MV-4-11 (cell line): Measurements from ENCODE around the gene OTUD7B.
A peak's percentile ranks its signal among the peaks of the same experiment; 100 is the strongest.
"Not testable (repeated sequence)": the region's sequence is repeated elsewhere in the genome, so short reads cannot be mapped to it uniquely, and the experiment has no call there.

Experiments
- DNase-seq: peaks from one replicate; lab custom pipeline; 2025; lab: John Stamatoyannopoulos, UW

OTUD7B gene

DNA sequence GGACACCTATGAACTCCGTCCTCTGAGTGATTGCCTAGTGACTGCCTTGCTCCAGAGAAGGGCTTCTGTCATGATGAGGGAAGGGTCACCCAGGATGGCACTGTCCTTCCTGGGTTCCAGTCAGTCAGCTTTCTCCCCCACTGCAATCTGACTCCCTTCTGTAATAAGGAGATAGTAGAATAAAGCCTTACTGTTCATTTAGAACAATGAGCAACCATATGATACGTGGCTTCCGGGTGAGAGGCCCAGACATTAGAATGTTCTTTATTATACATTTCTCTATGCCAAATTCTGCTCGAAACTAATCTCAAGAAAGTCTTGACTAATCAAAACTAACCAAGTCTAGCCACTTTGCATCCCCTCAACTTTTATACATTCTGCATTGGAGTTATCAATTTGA lies 65.3 kb downstream of the OTUD7B start:
- no peak for DNase-seq

DNA sequence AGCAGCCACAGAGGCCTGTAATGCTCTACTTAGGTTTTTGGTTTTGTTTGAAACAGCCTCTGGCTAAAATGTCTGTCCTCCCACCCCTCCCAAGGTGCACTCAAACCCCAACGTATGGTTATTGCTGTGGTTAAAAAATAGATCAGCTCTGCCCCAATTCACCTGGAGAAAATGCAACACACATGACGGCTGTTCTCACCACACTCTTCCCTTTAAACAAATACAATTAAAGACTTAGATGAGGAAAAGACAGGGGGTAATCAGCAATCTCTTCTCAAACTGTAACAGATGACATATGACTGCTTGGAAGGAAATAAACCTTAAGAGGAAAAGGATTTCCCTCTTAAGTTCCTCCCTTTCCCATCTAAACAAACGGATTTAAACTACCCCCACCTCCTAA lies 67.6 kb downstream of the OTUD7B start:
- no peak for DNase-seq

DNA sequence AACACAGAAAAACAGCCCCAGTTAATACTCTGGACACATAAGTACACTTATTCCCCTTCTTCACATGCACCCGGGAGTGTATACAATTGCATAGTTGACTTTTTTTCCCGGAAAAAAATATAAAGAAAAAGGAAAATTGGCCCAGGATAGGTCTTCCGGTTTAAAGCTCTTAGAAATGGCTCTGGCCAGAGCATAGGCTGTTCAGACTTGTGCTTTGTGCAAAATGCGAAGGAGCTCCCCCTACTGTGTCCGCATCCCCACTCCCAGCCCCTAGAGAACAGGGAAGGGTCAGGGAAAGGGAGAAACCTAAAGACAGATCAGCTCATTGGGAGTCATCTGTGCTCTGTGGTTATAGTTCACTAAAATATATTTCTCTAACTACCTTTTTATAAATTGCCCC lies 68.3 kb downstream of the OTUD7B start:
- DNase-seq: no peak

DNA sequence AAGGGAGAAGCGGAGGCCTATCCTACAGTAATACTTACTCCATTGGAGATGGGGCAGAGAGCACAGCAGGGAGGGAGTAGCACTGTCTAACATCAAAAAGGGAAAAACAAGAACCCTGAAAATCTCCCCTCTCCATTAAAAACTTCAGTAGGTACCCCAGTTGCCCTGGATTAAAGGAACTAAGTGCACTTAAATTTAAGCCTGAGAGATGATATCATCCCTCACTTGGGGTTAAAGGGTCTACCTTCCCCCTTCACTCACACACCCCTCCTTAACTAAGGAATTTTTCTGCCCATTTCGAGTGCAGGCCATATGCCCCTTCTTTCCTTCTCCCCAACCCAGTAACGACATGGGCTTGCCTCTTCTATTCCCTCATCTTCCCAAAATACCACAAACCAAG lies 70.1 kb downstream of the OTUD7B start:
- no peak for DNase-seq

DNA sequence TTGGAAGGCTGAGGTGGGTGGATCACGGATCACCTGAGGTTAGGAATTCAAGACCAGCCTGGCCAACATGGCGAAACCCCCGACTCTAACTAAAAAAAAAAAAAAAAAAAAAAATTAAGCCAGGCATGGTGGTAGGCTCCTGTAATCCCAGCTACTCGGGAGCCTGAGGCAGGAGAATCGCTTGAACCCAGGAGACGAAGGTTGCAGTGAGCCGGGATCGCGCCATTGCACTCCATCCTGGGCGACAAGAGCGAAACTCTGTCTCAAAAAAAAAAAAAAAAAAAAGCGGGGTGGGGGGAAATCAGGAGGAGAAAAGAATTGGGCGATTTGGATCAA lies 71.9 kb downstream of the OTUD7B start:
- not testable (repeated sequence) for DNase-seq

DNA sequence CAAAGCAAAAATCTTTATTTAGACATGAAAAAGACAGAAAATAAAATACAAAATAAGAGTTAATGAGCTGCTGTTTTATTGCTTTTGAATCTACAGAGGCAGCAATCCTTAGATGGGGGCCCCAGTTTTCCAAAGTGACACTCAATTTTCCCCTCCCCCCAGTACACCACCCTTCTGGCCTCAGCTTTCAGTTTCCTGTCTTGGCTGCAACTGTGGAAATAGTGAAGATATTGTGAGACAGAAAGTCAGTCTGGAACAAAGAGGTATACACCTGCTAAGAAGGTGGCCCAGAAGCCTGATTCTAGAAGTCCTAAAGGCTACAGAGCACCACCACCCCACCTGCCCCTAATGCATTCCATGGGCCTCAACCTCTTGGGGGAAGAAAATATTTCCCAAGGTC lies 72.8 kb downstream of the OTUD7B start:
- no peak for DNase-seq

DNA sequence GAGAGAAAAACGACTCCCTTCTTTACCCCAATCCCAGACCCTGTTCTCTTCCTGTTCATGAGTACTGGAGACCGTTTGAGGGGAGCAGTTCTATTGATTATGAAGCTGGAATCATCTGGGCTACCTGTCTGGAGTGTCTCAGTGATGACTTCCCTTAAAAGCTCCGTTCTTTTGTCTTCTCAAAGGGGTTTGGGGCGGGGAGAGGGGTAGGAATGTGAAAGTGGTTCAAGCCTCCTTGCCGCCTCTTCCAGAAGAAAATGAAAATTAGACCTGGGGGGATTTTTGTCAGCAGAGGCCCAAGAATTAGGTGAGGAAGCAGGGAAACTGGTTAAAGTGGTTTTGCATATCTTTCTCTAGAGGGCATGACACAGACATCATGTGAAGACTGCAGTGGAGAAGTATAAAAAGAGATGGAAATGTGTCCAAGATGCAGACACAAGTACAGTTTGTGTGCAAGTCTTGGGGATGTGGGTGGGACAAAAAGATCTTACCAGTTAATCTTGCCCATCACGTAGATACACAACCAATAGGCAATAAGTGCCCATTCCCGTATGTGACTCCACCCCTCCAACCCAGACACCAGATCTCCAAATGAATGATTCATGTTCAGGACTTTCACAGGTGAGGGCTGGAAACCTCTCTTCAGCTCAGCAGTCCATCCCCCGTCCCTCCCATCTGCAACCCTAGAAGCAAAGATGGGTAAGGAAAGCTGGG lies 73.4 kb downstream of the OTUD7B start:
- DNase-seq: no peak

DNA sequence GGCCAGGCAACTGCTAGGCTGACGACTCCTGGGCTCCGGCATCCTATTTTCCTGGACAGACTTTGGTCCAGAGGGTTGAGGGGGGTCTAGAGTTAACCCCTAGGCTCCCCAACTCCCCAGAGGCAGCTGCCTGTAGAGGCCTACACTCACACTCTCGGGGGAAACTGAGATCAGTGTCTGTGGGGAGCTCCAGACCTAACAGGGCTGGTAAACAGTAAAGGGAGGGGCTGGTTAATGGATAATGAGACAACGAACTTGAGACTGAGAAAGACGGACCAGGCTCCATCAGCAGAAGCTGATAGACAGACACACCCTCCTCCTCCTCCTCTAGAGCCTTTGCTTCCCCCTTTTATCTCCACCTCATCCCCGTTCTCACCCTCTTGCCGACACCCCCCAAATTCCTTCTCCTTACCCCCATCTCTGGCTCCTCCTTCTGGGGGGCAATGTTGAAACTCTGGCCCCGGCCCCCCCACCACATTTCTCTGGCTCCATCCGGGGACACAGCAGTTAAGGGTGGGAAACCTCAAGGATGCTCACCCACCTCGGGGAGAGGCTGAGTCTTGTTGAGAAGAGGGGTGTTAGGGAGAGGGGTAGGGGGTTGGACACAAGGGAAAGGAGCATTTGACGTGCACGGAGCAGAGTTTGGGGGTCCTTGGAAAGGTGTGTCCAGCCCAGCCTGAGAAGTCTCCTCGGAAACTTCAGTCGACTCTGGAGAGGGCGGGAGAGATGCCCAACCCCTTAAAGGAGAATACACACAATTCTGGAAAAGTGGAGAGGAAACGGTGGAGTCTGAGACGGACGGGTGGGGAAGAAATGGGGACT lies 74.1 kb downstream of the OTUD7B start, which contains the start of gene MTMR11:
Gene MTMR11 (minus strand): TSS at position 710 of the 822 bp plus-strand sequence. CDS start 232 bp downstream, at position 478.
- DNase-seq: no peak

DNA sequence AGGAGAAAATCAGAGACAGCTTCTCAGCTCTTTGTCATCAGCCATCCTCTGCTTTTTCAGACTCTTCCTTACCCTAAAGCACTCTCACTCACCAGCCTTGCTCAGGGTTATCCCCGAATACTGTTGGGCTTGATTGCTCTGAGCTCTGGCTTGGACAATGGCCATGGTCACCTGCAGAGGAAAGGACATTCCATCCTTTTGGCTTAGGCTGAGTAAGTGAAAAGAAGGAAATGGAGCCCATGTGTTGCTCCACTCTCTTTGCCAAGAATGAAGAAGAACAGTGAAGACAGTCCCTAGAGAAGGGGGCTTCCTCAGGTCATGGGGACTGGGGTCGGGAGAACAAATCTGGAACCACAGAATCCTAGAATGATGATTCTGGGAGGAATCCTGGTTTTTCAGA lies 76.2 kb downstream of the OTUD7B start:
- DNase-seq: no peak

DNA sequence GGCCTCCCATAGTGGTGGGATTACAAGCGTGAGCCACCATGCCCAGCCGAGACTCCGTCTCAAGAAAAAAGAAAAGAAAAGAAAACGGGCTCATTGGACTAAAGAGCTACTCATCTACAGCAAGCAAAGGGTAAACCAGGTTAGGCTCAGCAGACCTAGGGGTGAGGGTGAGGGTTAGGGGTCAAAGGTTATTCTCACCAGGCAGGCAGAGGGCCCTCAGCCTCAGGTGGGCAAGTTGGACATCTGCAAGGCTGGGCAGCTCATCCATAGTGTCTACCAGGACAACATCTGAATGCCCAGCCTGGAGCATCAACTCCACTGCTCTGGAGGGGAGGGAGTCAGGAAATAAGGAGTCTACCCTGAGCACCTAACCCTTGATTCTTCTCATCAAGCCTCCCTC lies 77.3 kb downstream of the OTUD7B start:
- no peak for DNase-seq

DNA sequence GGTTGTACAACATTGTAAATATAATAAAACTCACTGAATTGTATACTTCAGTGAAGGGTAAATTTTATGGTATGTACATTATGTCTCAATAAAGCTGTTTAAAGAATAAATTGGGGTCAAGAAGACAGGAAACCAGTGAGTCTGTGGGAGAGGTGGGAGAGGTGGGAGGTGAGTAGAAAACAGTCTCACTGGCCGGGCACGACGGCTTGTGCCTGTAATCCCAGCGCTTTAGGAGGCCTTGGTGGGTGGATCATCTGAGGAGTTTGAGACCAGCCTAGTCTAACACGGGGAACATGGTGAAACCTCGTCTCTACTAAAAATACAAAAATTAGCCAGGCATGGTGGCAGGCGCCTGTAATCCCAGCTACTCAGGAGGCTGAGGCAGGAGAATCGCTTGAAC lies 78.1 kb downstream of the OTUD7B start:
- DNase-seq: no peak

DNA sequence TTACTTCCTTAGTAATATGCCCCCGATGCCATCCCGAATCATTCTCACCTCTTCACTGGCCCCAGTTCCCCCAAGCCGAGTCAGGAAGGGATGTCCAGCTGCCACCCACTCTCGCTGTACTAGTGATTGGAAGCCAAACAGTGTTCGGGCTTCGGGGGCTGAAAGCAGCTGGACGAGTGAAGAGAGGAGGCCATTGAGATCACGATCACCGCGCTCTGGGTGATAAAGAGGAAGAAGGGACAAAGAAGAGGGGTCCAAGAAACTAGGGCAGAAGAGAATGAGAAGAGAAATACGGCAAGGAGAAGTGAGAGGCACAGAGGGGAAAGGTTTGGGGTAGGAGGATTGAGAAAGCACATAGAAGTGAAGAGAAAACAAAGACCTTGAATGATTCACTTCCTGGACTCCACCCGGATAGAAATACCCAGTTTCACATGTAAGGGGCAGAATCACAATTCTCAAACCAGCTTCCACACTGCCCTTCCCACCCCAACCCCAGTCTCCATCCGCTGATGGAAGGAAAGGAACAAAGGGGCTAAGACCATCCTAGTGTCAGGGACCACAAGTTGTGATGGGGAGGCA lies 79.2 kb downstream of the OTUD7B start:
- peak; percentile 88 for DNase-seq

DNA sequence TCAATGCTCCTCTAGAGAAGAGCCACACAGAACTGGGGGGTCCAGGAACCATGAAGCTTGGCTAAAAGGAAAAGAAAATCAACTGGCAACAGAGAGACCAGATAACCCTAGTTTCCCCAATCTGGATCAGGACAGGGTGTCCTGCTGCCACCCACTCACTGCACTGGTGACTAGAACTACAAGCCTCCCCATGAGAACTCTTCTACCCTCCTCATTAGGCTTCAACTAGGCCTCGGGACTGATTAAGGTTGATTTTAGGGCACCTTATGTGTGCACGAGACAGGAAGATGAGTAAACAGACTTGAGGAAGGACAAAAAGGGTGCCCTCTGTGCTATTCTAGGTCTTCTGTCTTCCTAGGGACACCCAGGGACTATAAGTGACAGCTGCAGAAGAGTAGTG lies 80.7 kb downstream of the OTUD7B start:
- no peak for DNase-seq

DNA sequence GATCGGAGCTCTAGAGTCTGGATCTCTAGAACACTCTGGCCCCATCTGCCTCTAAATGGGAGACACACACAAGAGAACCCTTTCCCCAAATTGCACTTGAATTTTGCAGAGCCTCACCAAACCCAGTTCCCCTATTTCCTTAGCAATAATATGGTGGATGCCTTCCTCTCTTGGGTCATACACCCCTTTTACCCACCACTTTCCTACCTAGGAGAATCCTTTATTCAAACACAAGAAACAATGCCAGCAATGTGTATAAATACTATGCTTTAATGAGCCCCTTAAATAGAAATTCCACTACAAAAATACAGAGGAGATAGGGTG lies 82.2 kb downstream of the OTUD7B start:
- DNase-seq: peak; percentile 40

DNA sequence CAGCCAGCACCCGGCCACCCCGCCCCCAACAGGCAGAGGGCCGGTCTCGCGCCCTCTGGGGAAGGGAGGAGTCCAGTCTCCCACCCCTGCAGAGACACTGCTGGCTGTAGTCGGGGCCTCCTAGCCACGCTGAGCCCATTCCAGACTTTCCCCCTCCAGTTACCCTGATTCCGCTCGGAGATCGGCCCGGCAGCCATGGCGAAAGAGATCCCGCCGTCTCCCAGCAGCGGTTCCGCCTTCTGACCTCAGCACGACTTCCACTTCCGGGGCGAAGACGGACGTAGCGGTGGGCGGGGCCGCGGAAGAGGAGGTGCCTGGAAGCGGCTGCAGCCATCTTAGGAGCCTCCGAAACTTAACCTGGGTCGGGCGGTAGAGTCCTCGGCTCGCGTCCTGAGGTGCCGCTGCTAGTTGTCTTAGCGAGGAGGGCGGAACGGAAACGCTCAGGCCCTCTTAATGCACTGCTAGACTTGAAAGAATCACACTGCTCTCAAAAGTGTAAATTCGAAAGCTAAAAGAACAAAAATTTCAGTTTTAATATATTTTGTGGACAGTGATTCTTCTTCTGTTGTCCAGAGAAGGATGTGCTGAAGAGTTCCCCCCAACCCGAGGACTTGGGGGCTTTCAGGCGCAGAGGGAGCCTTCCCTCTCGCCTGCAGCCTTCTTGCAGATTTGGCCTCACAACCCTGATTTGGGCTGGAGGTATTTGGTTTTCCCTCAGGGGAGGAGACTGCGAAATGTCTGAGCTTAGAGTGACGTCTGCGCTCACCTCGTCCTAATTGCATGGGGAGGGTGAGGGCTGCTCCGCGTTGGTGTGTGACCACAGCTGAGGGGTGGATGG lies 82.7 kb downstream of the OTUD7B start, which contains the start of gene SF3B4:
Gene SF3B4 (minus strand): TSS at position 241 of the 838 bp plus-strand sequence. CDS start 44 bp downstream, at position 197.
- peak; percentile 93 for DNase-seq

DNA sequence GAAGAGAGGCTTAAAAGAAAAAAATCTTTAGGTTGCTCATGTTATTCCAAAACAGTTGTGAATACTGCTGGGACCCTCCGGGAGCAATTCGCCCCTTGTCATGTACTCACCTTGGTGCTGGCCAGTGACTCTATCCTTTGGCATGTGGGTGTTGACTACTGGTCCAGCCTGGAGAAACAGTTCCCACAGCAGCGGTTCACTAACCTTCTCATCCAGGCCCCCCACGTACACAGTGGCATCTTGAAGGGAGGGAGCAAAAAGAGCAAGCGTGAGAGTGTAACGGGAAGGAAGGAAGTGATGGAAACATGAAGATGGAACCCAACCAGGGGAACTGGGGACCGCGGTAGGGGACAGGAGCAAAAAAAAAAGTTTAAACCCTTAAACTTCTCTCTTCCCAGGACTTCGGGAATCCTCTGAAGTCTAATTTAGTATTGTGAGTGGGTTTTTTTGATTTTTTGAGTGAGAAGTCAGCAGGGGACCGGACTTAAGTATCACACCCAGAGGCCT lies 83.4 kb downstream of the OTUD7B start:
- DNase-seq: no peak

DNA sequence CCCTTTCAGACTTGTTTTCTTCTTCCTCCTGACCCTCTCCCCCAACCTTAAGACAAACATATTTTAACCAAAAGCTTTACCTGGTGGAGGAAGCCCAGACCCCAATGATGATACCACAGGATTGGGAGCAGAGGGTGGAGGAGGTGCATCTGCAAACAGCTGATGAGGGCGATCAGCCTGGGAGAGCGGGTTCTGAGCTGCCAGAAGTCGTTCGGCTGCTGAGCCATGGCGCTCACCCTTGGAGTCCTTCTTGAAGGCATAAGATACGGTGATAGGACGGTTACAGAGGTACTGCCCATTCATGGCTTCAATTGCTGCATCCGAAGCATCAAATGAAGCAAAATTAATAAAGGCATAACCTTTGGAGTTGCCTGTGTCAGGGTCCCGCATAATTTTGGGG lies 84.2 kb downstream of the OTUD7B start:
- DNase-seq: no peak

DNA sequence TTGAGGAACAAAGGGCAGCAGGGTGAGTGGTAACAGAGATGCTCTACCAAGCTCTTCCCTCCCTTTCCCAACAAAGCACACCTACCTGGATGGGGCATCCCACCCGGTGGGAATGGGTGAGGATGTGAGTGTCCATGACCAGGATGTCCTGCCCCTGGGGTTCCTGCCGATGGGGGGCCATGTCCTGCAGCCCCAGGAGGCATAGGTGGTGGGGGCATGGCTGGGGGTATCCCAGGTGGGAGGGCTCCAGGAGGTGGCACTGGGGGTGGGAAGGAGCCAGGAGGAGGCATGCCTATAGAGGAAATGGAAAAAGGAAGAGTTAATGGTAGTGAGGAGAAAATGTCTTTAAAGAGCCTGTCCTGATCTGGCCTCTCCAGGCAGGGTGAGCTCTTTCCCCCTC lies 84.8 kb downstream of the OTUD7B start:
- no peak for DNase-seq

DNA sequence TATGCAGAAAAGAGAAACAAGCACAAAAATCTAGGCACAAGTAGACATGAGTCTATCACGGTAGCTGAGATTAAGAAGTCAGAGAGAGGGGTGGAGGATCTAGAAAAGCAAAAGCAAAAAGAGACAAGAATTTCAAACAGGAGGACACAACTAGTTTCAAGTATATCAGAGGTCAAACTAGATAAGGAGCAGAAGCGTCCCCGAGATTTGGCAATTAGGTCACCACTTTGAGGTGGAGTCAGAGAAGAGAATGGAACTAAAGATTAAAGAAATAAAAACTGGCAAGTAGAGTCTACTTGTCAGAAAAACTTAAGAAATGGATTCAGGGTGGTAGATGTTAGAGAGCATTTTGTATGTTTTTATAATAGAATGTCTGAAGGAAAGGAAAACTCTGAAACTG lies 85.2 kb downstream of the OTUD7B start:
- no peak for DNase-seq

DNA sequence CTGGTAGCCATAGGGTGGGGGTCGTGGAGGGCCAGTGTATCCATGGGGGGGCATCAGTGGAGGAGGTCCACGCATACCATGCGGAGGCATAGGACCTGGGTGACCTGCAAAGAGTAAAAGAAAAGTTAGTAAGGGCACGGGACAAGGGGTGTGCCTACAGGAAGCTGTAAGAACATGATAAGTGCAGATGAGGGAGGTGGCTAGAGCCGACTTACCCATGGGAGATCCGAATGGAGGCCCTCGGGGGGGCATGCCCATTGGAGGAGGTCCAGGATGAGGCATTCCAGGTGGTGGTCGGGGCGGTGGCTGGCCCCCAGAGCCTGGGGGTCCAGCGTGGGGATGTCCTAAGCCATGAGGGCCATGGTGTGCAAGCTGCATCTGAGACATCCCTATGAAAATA lies 86.9 kb downstream of the OTUD7B start:
- no peak for DNase-seq

DNA sequence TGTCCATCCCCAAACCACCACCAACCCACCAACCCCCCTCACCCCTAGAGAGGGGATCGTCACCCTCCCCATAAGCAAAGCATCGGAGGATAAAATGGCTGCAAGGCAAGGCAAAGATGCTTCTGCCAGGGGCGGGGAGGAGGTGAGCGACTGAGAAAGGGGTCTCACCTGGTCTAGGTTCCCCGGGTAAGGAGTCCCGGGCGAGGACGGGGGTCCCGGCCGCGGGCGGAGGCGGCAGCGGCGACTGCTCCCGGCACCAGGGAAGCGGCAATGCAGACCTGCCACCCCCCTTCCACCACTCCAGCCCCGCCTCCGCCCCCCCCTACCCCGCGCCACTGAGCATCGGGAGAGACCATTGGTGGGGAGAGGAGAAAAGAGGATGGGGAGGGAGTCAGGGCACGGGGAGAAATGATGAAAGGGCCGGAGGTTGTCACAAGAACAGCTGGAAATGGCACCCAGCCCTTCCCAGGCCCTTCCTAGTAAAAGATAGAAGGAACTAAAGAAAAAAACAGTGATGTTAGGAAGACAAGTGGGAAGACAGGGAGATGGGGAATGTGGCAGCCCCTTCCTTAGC lies 92.9 kb downstream of the OTUD7B start, which contains the start of gene SV2A:
Gene SV2A (minus strand): TSS at position 274 of the 574 bp plus-strand sequence. CDS start 4,004 bp downstream, outside the sequence.
- DNase-seq: no peak

DNA sequence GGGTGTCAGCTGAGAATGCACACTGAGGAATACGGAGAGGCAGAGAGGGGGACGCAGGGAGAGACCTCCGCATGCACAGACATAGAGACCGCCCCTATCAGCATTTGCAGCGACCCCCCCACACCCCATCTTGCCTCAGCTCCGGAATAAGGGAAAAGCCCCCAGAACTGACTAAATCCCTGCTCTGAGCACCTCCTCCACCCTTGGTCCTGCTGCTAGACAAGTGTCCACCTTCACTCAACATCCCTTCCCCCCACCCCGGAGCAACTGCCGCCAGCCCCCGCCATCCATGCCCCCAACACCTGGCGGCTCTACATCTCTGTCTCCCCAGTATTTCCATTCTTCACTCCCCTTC lies 93.7 kb downstream of the OTUD7B start:
- no peak for DNase-seq
